ENCODE measurements around the gene KRT35.

DNA sequence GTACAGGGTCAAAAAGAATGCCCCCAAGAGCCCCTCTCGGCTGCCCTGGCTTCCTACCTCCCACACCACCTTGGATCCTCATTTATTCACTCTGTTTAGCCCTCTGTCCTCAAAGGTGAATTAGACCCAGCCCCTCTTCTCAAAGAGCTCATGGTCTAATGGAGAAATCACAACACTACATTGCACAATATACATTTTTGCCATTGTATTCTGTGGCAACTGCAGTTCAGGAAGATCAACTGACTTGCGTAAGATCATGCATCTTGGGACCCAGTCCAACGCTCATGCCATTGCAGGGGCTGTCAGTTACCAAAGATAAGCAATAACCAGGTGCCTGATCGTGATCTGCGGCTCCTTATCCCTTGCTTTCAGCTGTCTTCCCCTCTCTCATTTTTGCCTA lies 41.6 kb downstream of the KRT35 start:
- no peak for TF ChIP-seq RAD21 (IDR thresholded peaks at IDR 0.05; ENCODE audit: insufficient read depth, low read depth, low read length)
- no peak for TF ChIP-seq SIN3A (IDR thresholded peaks at IDR 0.05; ENCODE audit: low read depth, low read length)
- TF ChIP-seq, protein P1, sequence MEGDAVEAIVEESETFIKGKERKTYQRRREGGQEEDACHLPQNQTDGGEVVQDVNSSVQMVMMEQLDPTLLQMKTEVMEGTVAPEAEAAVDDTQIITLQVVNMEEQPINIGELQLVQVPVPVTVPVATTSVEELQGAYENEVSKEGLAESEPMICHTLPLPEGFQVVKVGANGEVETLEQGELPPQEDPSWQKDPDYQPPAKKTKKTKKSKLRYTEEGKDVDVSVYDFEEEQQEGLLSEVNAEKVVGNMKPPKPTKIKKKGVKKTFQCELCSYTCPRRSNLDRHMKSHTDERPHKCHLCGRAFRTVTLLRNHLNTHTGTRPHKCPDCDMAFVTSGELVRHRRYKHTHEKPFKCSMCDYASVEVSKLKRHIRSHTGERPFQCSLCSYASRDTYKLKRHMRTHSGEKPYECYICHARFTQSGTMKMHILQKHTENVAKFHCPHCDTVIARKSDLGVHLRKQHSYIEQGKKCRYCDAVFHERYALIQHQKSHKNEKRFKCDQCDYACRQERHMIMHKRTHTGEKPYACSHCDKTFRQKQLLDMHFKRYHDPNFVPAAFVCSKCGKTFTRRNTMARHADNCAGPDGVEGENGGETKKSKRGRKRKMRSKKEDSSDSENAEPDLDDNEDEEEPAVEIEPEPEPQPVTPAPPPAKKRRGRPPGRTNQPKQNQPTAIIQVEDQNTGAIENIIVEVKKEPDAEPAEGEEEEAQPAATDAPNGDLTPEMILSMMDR (IDR thresholded peaks at IDR 0.05 in 2 of 3, conservative IDR thresholded peaks at IDR 0.05 in 1 of 3; ENCODE audit: control insufficient read depth in 2 of 3, extremely low read depth in 1 of 3, insufficient read depth in 1 of 3, low read depth in 3 of 3, low read length in 3 of 3) = no peak
- TF ChIP-seq GABPA (IDR thresholded peaks at IDR 0.05; ENCODE audit: low read depth) = no peak

Data from GM12878 (cell line).